NCI-H187 (cell line): ENCODE data around the gene FBXO31.

Experiments used
- DNase-seq, 2 experiments: peaks; one replicate each; lab custom pipeline; 2025; lab: John Stamatoyannopoulos, UW

Gene FBXO31

GRCh38 chr16:87278191-87279093 lies 105.1 kb downstream of the FBXO31 start:
- no peak for DNase-seq
